BE2C (cell line): ENCODE data around the gene ZC3H12A.

Experiments used
- DNase-seq: peaks from one replicate; pipeline ENCODE4 v3.0.0-alpha.2; 2020
- H3K27me3 ChIP-seq: fragments of 250-450 bp; sonication (Bioruptor Pico); 2 replicates; pipeline ENCODE4 v1.5.1; 2020; ENCODE audit warnings: mild to moderate bottlenecking
- H3K36me3 ChIP-seq: fragments of 250-450 bp; sonication (Bioruptor Pico); 2 replicates; pipeline ENCODE4 v1.5.1; 2020; ENCODE audit warnings: mild to moderate bottlenecking
- H3K4me1 ChIP-seq: fragments of 250-450 bp; sonication (Bioruptor Pico); 2 replicates; pipeline ENCODE4 v1.5.1; 2020
- H3K4me3 ChIP-seq: 2 replicates; pipeline ENCODE4 v1.5.1; 2011; ENCODE audit warnings: low read depth, low read length
- H3K9me3 ChIP-seq: fragments of 250-450 bp; sonication (Bioruptor Pico); 2 replicates; pipeline ENCODE4 v1.5.1; 2020
- CTCF ChIP-seq: IDR thresholded peaks from 2 replicates; pipeline ENCODE4 v1.5.1; 2012; ENCODE audit warnings: mild to moderate bottlenecking, low read depth, low read length

ZC3H12A gene

GRCh38 chr1:37448691-37449417 is 25.5 kb upstream of the ZC3H12A start:
- no peaks in the 10 kb centered on the region for H3K36me3 ChIP-seq
- no peaks in the 10 kb centered on the region for H3K9me3 ChIP-seq
- H3K27me3 ChIP-seq = no peaks in the 10 kb centered on the region
- no peak overlapping the region for H3K4me3 ChIP-seq
- TF ChIP-seq CTCF = no peak
- DNase-seq = no peak
- no peaks in the 10 kb centered on the region for H3K4me1 ChIP-seq

- Histone ChIP-seq H3K4me1 (no peaks in the 10 kb centered on the region), H3K9me3 (no peaks in the 10 kb centered on the region), H3K4me3 (no peak overlapping the region), H3K36me3 (no peaks in the 10 kb centered on the region), H3K27me3 (no peaks in the 10 kb centered on the region)
- no peak for DNase-seq
- no peak for TF ChIP-seq CTCF
Observed at GRCh38 chr1:37449936-37450335, 24.4 kb upstream of the ZC3H12A start.

- no peaks in the 10 kb centered on the region for H3K9me3 ChIP-seq
- H3K27me3 ChIP-seq = no peaks in the 10 kb centered on the region
- DNase-seq = no peak
- no peaks in the 10 kb centered on the region for H3K36me3 ChIP-seq
- H3K4me1 ChIP-seq = no peaks in the 10 kb centered on the region
- no peak overlapping the region for H3K4me3 ChIP-seq
- no peak for TF ChIP-seq CTCF
Observed at GRCh38 chr1:37452416-37452815, 22.0 kb upstream of the ZC3H12A start.

GRCh38 chr1:37453647-37454046 is 20.7 kb upstream of the ZC3H12A start:
- Histone ChIP-seq H3K27me3 (no peaks in the 10 kb centered on the region), H3K36me3 (no peaks in the 10 kb centered on the region), H3K4me3 (no peak overlapping the region), H3K4me1 (no peaks in the 10 kb centered on the region), H3K9me3 (no peaks in the 10 kb centered on the region)
- no peak for TF ChIP-seq CTCF
- DNase-seq = no peak

GRCh38 chr1:37455516-37455915 is 18.9 kb upstream of the ZC3H12A start:
- no peaks in the 10 kb centered on the region for H3K36me3 ChIP-seq
- no peak for TF ChIP-seq CTCF
- no peak for DNase-seq
- no peak overlapping the region for H3K4me3 ChIP-seq
- no peaks in the 10 kb centered on the region for H3K4me1 ChIP-seq
- no peaks in the 10 kb centered on the region for H3K27me3 ChIP-seq
- H3K9me3 ChIP-seq = no peaks in the 10 kb centered on the region

GRCh38 chr1:37456614-37457013 is 17.8 kb upstream of the ZC3H12A start:
- Histone ChIP-seq H3K4me3 (no peak overlapping the region), H3K9me3 (no peaks in the 10 kb centered on the region), H3K36me3 (no peaks in the 10 kb centered on the region), H3K4me1 (no peaks in the 10 kb centered on the region), H3K27me3 (no peaks in the 10 kb centered on the region)
- no peak for DNase-seq
- no peak for TF ChIP-seq CTCF
